OCI-LY1 (cell line): ENCODE measurements around the gene PRKAB1.
"Not testable (repeated sequence)": the region's sequence is repeated elsewhere in the genome, so short reads cannot be mapped to it uniquely, and the experiment has no call there.

Source experiments
- CTCF ChIP-seq: fragments of 200-600 bp; sonication (generic), shearing (Covaris generic); IDR thresholded peaks from 2 replicates; pipeline ENCODE4 v1.5.1; 2017; ENCODE audit warnings: mild to moderate bottlenecking, antibody characterized with exemption, low read length, moderate library complexity, mixed read lengths
- EZH2 ChIP-seq: fragments of 200-600 bp; sonication (generic), shearing (Covaris generic); IDR thresholded peaks from 2 replicates; pipeline ENCODE4 v1.8.0; 2017; ENCODE audit warnings: borderline replicate concordance, mixed run types, mild to moderate bottlenecking, antibody characterized with exemption, low read length, moderate library complexity, mixed read lengths

GRCh38 chr12:119706427-119706826 is 38.5 kb downstream of the PRKAB1 start:
- not testable (repeated sequence) for TF ChIP-seq CTCF, EZH2
